NCI-H524 treated with DMSO at 0.1 percent for 48 hours (cell line): Measurements from ENCODE around the gene CLEC2A.

Experiments
- DNase-seq: peaks from one replicate; lab custom pipeline; 2025; lab: John Stamatoyannopoulos, UW

Gene CLEC2A

DNA sequence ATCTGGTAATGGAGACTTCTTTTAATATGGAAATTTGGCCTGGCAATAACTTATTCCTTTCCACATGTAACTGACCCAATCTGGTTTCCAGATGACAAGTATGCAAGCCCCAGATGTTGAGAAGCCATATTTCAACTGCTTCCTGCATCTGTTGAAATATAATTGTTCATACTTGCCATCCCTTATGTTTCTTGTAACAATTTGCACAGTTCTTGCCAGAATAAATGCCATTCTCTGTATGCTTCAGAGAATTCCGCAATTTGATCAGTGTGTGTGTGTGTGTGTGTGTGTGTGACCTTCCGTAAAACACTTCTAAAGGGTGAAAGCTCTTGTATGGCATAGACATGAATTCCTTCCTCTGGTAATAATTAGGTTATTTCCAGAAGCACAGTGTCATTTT lies 1.8 kb upstream of the CLEC2A start:
- DNase-seq = no peak

DNA sequence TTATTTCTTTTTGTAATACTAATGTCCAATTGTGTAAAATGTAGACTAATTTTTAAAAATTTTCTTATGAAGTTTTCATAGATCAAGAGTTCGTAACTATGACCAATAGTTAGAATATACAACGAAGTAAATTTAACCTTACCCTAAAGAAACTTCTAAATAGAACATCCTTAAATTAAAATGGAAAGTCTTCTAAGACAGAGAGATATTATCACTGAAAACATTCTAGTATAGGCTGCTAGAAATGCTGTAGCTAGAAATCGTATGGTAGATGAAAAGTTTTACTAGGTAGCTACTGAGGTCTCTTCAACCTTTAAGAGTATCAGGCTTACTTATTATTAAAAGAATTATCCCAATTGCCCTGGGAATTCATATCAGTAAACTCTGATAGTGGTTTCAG lies 925 bp downstream of the CLEC2A start:
- DNase-seq = no peak

- no peak for DNase-seq
These were observed 3.6 kb downstream of the CLEC2A start for GRCh38 chr12:9928607-9929006.

- no peak for DNase-seq
These were observed 5.3 kb downstream of the CLEC2A start for GRCh38 chr12:9926876-9927275.

- no peak for DNase-seq
These were observed 6.3 kb downstream of the CLEC2A start for GRCh38 chr12:9925705-9926393.

GRCh38 chr12:9922429-9922828 lies 9.7 kb downstream of the CLEC2A start:
- DNase-seq = no peak

DNA sequence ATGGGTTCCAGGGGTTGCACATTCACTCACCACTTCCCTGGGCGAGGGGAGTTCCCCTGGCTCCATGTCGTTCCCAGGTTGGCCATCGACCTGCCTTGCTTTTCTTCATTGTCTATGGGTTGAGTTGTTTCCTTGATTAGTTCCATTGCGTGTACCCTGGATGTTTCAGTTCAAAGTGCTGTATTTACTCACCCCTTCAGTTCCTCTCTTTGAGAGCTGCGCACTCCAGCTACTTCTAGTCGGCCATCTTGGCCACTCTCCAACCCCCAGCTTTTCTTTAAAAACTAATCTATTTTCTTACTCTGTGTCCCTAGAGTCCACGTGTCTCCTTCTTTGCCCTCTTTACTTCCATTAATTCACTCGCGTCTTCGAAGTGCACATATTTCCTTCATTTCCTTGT lies 11.7 kb downstream of the CLEC2A start:
- no peak for DNase-seq

DNA sequence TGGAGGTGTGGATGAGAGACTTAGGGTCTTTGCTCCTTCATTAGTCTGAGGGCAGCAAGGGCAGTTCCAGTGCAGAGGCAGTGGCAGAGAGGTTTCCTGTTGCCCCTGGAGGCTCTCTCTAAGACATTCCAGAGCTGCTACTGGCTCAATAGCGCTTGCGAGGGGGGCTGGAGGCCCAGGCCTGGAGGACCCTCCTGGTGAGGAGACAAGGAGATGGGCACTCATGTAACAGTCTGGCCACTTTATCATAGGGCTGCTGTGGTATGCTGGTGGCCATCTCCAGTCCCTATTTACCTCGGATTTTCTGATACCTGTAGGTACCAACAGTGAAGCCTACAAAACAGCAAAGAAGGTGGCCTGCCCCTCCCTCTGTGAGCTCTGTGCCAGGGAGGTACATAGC lies 12.7 kb downstream of the CLEC2A start:
- DNase-seq = no peak

GRCh38 chr12:9911708-9912107 lies 20.5 kb downstream of the CLEC2A start:
- DNase-seq = no peak

- no peak for DNase-seq
These were observed 21.3 kb downstream of the CLEC2A start for GRCh38 chr12:9910716-9911421.

- DNase-seq = no peak
These were observed 22.4 kb downstream of the CLEC2A start for GRCh38 chr12:9909724-9910123.

DNA sequence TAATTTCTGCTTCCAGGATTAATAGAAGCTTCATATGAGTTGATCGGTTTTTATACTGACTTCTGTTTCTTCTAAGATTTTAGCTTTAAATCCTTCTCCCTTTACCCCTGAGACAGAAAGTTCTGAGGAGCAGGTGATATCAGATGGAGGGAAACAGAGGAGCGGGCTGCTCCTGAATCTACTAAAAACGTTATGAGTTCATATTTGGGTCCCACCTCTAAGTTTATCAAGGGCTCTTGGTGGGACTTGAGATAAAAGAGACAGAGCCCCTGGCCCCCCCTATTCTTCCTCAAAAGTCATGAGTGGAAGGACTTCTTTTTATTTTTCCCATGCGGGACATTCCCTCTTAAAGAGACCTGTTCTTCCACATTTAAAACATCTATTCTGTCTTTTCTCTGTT lies 23.8 kb downstream of the CLEC2A start:
- DNase-seq = no peak

DNA sequence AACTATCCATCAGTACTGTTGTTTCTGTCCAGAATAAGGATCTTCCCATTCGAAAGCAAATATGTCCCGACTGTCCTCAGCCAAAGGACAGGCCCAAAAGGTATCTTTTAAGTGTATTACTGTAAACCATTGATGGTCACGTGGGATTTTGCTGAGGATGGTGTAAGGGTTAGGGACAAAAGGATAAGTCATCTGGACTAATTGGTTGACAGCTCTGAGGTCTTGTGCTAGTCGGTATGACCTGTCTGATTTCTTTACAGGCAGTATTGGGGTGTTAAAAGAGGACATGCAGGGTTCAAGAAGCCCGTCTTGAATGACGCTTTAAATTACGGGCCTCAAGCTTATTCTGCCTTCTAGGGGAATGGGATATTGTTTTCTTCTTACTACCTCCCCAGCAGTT lies 24.4 kb downstream of the CLEC2A start:
- no peak for DNase-seq

DNA sequence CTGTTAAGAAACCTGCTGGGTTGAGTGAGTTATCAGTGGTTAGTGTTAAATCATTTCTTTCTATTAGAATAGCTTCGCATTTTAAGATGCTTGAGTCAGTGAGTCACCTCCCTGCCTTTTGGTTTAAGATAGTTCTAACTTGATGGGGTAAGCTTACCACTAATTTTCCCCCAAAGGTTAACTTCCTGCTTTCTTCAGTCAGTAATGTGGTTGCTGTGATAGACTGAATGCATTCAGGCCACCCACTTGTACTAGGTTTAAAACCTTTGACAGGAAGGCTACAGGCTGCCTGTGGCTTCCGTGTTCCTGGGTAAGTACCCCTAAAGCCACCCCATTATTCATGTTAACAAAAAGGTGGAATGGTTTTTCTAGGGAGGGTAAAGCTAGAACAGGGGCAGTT lies 25.3 kb downstream of the CLEC2A start:
- DNase-seq = no peak

- DNase-seq = no peak
These were observed 29.5 kb downstream of the CLEC2A start for GRCh38 chr12:9902539-9903228.

GRCh38 chr12:9900930-9901329 lies 31.2 kb downstream of the CLEC2A start:
- DNase-seq = no peak

GRCh38 chr12:9899209-9899608 lies 33.0 kb downstream of the CLEC2A start:
- DNase-seq = no peak

DNA sequence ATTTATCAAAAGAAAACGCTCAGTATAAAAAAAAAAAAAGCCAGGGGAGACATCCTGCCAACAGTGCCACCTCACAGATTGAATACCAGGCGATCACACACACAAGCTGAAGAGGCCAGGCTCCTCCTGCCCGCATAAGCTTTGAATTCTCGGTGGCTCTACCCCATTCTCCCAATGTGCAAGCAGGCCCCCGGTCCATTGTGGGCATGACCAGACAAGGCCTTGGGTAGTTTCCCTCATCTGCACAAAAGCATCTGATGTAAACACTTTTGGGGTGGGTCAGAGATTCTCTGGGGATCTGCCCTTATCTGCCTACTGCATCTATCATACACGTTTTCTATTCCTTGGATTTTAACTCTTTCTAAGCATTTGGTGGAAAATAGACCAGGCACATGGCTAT lies 34.6 kb downstream of the CLEC2A start:
- DNase-seq = no peak

DNA sequence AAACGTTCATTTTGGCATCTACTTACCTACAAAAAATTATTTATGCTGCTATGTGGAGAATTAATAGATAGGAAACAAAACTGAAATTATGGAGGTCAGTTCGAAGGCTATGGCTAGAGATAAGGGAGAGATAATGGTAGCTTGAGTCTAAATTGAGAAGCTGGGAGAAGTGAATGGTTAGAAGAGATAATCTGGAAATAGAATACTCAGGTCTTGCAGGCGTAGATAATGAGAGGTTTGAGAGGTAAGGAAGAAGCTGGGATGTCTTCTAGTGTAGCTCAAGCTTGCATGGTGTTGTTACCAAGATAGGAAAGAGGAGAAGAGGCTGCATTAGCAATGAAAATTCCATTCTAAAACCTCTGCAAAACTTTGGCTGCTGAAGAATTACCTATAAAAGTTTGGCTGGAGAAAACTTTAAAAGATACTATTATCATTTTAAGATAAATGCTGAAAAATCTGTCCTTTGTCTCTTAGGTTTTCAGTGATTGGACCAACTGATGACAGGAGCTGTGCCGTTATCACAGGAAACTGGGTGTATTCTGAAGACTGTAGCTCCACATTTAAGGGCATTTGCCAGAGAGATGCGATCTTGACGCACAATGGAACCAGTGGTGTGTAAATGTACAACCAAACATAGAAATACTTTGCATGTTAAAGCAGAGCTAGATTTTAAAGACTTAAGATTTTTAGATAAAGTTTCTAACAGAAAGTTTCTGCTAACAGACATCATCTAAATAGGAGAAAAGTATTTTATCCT lies 36.8 kb downstream of the CLEC2A start:
- no peak for DNase-seq

- DNase-seq = no peak
These were observed 43.4 kb downstream of the CLEC2A start for GRCh38 chr12:9888665-9889273.

- no peak for DNase-seq
These were observed 49.0 kb downstream of the CLEC2A start for GRCh38 chr12:9883175-9883574.

GRCh38 chr12:9881988-9882387 lies 50.2 kb downstream of the CLEC2A start:
- no peak for DNase-seq
